Mucosa of stomach (tissue), 1 donor: Measurements from ENCODE around the gene FBXO28.
"Not testable (repeated sequence)": the region's sequence is repeated elsewhere in the genome, so short reads cannot be mapped to it uniquely, and the experiment has no call there.

Experiments used
- H3K27me3 ChIP-seq: one replicate; pipeline ENCODE4 v1.7.0; 2013; ENCODE audit warnings: mild to moderate bottlenecking, low read length; ENCODE audit not compliant: control insufficient read depth, insufficient read depth
- H3K36me3 ChIP-seq: one replicate; pipeline ENCODE4 v1.7.0; 2013; ENCODE audit warnings: low read length; ENCODE audit not compliant: control insufficient read depth, insufficient read depth
- H3K4me1 ChIP-seq: one replicate; pipeline ENCODE4 v1.7.0; 2013; ENCODE audit warnings: mild to moderate bottlenecking, low read length; ENCODE audit not compliant: control insufficient read depth, insufficient read depth
- H3K4me3 ChIP-seq: one replicate; pipeline ENCODE4 v1.7.0; 2013; ENCODE audit warnings: low read length
- H3K9ac ChIP-seq: one replicate; pipeline ENCODE4 v1.7.0; 2013; ENCODE audit warnings: mild to moderate bottlenecking, low read length, moderate library complexity
- H3K9me3 ChIP-seq: one replicate; pipeline ENCODE4 v1.7.0; 2013; ENCODE audit warnings: mild to moderate bottlenecking, low read length, moderate library complexity; ENCODE audit not compliant: control insufficient read depth
- donor health status: Pancreatic carcinoma.

FBXO28 gene

DNA sequence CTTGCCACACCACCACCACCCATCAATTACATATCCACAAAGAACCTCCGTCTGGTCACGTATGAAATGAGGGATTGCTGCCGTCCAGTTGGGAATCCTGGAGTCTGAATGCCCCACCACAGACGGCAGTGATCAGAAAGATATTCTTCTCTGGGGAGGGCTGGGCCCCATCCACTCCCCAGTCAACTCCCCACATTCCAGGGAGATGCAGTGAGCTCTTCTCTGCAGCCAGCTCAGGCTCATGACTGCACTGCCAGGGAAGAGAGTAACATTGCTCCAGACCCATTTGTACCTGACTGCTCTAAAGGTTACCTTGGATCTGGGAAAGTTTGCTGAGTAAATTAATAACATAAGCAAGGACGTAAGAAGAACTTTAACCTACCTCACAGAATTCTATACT lies 87.5 kb downstream of the FBXO28 start:
- Histone ChIP-seq H3K27me3 (no peaks in the 10 kb centered on the region), H3K4me3 (no peak overlapping the region), H3K36me3 (no peaks in the 10 kb centered on the region), H3K9ac (no peak overlapping the region), H3K4me1 (peaks cover 41% of the 10 kb centered on the region), H3K9me3 (no peaks in the 10 kb centered on the region)

DNA sequence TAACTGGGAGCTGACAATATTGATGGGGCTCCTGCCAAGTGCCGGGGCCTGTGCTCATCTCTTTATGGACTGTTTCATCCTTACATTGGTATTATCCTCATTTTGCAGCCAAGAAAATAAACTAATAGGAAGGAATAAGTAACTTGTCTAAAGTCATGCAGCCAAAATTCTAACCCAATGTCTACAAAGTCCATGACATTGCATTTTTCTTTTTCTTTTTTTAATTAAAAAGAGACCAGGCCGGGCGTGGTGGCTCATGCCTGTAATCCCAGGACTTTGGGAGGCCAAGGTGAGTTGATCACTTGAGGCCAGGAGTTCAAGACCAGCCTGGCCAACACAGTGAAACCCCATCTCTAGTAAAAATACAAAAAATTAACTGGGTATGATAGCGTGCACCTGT lies 87.9 kb downstream of the FBXO28 start:
- Histone ChIP-seq H3K9ac (no peak overlapping the region), H3K36me3 (no peaks in the 10 kb centered on the region), H3K4me3 (no peak overlapping the region), H3K9me3 (no peaks in the 10 kb centered on the region), H3K4me1 (peaks cover 38% of the 10 kb centered on the region), H3K27me3 (no peaks in the 10 kb centered on the region)

DNA sequence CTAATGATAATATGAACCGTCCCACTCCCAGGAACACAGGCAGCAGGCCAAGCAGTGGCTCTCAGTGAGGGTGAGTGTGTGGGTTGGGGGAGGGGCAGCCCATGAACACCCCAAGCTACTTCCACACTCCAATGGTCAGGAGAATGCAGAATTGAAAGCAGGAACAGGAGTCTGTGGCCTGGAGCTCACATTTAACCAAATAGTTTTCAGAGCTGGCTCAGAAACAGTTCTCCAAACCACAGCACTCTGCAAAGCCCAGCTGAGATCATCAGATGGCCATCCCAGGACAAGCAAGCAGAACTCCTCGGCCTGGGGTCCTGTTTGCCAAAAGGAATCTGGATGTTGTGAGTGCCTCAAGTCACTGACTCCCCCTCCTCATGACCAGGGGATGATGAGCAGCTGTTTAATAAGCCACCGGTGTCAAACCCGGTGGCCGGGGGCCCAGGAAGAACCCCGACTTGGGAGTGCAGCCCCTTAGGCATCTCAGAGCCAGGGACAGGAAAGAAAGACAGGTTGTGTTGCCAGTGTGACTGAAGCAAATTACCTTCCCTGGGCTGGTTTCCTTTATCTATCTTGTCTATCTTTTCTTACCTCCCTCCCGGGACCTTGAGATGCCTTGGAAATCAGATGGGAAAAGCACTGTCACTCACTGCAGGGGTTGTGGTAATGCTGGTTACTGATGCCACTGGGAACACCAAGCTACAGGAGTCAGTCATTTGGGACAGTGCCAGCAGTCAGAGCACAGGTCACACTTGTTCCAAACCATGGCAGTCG lies 89.5 kb downstream of the FBXO28 start:
- no peaks in the 10 kb centered on the region for H3K9me3 ChIP-seq
- H3K9ac ChIP-seq, result no peak overlapping the region
- H3K27me3 ChIP-seq, result no peaks in the 10 kb centered on the region
- H3K36me3 ChIP-seq, result no peaks in the 10 kb centered on the region
- H3K4me1 ChIP-seq, result peaks cover 32% of the 10 kb centered on the region
- H3K4me3 ChIP-seq, result no peak overlapping the region

DNA sequence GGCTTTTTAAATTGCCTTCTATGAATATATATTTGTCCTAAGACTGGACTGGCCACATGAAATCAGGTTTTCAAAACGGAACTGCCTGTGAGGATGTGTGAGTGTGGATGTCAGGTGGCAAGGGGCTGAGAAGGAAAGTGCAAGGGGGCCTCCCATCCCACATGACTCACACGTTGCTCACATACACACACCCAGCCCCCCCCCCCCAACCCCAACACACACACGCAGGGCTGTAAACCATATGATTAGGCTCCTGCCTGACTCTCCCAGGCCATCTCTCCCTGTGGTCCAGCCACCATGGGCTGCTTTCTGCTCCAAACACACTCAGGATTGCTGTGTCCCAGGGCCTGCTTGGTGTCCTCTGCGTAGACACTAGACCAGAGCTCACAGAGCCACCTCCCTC lies 91.5 kb downstream of the FBXO28 start:
- Histone ChIP-seq H3K4me3 (no peak overlapping the region), H3K9ac (no peak overlapping the region)

DNA sequence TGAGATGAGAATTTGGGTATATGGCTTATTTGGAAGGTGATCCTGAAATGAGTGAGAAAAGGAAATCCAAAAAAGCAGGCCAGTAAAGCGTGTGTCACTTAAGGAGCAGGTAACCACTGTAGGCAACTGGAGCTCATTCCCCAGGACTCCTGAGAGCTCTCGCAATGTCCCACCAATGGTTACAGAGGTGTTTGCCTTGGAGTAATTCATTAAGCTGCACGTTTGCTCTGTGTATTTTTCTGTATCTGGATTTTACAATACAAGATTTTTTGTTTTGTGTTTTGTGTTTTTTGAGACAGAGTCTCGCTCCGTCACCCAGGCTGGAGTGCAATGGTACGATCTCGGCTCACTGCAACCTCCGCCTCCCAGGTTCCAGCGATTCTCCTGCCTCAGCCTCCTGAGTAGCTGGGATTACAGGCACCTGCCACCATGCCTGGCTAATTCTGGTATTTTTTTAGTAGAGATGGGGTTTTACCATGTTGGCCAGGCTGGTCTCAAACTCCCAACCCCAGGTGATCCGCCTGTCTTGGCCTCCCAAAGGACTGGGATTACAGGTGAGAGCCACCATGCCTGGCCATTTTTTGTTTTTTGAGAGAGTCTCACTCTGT lies 92.1 kb downstream of the FBXO28 start:
- H3K36me3 ChIP-seq, H3K27me3 ChIP-seq, H3K4me3 ChIP-seq, H3K9me3 ChIP-seq, H3K9ac ChIP-seq: not testable (repeated sequence)
- peaks cover 41% of the 10 kb centered on the region for H3K4me1 ChIP-seq

More for the DNA sequence above, 91.5 kb downstream of the FBXO28 start:
- Histone ChIP-seq H3K36me3 (no peaks in the 10 kb centered on the region), H3K9me3 (no peaks in the 10 kb centered on the region), H3K4me1 (peaks cover 36% of the 10 kb centered on the region), H3K27me3 (no peaks in the 10 kb centered on the region)

DNA sequence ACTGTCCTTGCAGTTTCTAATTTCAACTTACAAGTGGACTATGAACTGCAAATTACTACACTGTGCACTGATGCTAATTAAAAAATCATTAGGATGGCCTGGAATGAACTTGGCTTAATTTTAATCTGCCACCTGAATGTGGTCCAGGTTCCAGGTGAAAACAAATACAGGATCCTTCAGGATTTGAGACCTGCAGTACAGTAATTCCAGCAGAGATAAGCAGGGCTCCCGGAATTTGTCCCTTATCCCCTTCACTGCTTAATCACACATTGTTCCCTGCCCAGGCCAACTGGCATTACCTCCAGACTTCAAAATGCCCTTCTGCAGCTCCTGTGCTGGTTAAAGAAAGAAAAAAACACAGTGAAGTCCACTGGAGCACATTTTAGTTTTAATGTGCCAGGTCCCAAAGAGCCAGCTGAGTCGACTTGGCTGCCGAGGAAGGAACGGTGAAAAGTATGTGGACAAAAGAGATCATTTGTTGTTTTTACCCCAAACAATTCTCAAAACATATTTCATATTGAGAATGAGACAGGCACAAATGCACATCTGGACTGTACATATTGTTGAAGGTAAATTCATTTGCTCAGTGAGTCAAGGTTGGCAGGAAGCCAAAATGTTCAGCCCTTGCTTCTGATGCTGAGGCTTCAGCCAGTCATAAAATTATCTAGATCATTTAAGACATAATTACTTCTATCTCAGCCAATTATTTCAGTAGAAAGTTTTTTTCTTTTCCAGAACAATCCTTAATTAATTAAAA lies 97.5 kb downstream of the FBXO28 start:
- Histone ChIP-seq H3K9ac (no peak overlapping the region), H3K36me3 (no peaks in the 10 kb centered on the region), H3K27me3 (no peaks in the 10 kb centered on the region), H3K4me3 (no peak overlapping the region), H3K4me1 (peaks cover 41% of the 10 kb centered on the region), H3K9me3 (no peaks in the 10 kb centered on the region)
